Measurements from ENCODE around the gene LNPEP. TPM values are rescaled to one million over a fixed set of nuclear protein-coding genes. Genes with fewer than 3 reads are reported as not detected.

The LNPEP gene
- total and polyA plus RNA-seq, 2 of the 4 experiments (the other 2 are of a cell fraction) = 3.6 to 27.4 TPM

DNA sequence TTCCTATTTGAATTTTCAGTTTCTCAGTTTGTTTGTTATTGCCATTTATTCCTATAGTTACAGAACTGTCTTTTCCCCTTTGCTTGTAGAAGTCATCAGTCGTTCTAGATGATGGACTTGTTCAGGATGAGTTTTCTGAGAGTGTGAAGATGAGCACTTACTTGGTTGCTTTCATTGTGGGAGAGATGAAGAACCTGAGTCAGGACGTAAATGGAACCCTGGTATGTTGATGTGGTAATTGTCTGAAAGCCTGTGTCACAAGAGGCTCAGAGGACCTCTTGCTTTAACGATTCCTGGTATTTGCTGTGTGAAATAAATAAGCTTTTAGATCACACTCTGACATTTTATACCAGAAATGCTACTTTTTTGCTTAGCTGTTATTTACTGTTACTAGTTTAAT lies 50.6 kb downstream of the LNPEP start:
- DNase-seq (no peak), ATAC-seq (ENCODE audit: low read depth) (no peak)
- no peak overlapping the region for H3K27ac ChIP-seq (ENCODE audit: insufficient read depth, low read length)
- H4K20me1 ChIP-seq (ENCODE audit: insufficient read depth, low read length) = no peaks in the 10 kb centered on the region
- no peaks in the 10 kb centered on the region for H3K9me1 ChIP-seq (ENCODE audit: insufficient read depth, low read length)
- no peaks in the 10 kb centered on the region for H3K27me3 ChIP-seq (ENCODE audit: control insufficient read depth, insufficient read depth, low read length)
- CTCF ChIA-PET = interaction anchor here (1.1 kb wide), 1 partner anchor 8 kb away, joined by 3 read pairs; no protein-coding TSS in a partner anchor
- H2BK20ac ChIP-seq (ENCODE audit: low read depth, low read length) = no peak overlapping the region
- no peak overlapping the region for H3K14ac ChIP-seq (replicated peaks; ENCODE audit: low read depth, low read length)
- H3K9me3 ChIP-seq (ENCODE audit: control insufficient read depth, insufficient read depth, low read length) = no peaks in the 10 kb centered on the region
- H2BK15ac ChIP-seq (ENCODE audit: low read depth, low read length) = no peak overlapping the region
- H2BK5ac ChIP-seq (ENCODE audit: low read depth, low read length, poor library complexity, severe bottlenecking) = no peak overlapping the region
- no peak overlapping the region for H2AK9ac ChIP-seq (replicated peaks; ENCODE audit: low read depth, low read length, poor library complexity)
- 100% methylated on average over 1 of the region's 3 CpGs; no CpG with 5 or more reads in 1 of the 2 experiments for WGBS, 2 experiments (ENCODE audit: extremely low coverage in 2 of 2, insufficient read length in 1 of 2)
- POLR2A ChIA-PET (ENCODE audit: unreplicated experiment) = no interaction called here
- no peak overlapping the region for H3K4ac ChIP-seq (ENCODE audit: low read depth, low read length)
- intact Hi-C loops (cut with micrococcal nuclease) (no loop called here), dilution Hi-C loops (cut with HindIII; ENCODE audit: low sequenced_read_pairs, unreplicated experiment) (no loop called here), in situ Hi-C loops (cut with MboI; ENCODE audit: low sequenced_read_pairs) (no loop called here)
- H3K4me2 ChIP-seq (ENCODE audit: low read depth, low read length) = no peak overlapping the region
- H3K79me1 ChIP-seq (ENCODE audit: low read depth in 1 of 2, low read length in 2 of 2) = peaks cover 0 to 3% of the 10 kb centered on the region in 2 experiments; a peak in 1 of 4 replicates
- no peak overlapping the region for H4K8ac ChIP-seq (ENCODE audit: low read depth in 2 of 2, low read length in 2 of 2)
- BruUV-seq (replicated peaks) = no TSS peak
- no peak overlapping the region for H3K18ac ChIP-seq (ENCODE audit: low read depth, low read length)
- no peak overlapping the region for H3K23ac ChIP-seq (ENCODE audit: low read depth, low read length)
- no peak overlapping the region for H3K4me3 ChIP-seq (ENCODE audit: insufficient read depth, low read depth, low read length)
- H2AFZ ChIP-seq (replicated peaks; ENCODE audit: low read length, poor library complexity) = no peak overlapping the region
- H3K9ac ChIP-seq (ENCODE audit: low read depth, low read length) = no peak overlapping the region
- H4K5ac ChIP-seq (ENCODE audit: low read depth, low read length) = no peak overlapping the region
- TF ChIP-seq CEBPB (IDR thresholded peaks at IDR 0.05; ENCODE audit: low read depth, low read length) (no peak), POLR2A (IDR thresholded peaks at IDR 0.05; ENCODE audit: low read depth, low read length) (no peak), FOS (IDR thresholded peaks at IDR 0.05; ENCODE audit: low read depth, low read length) (no peak), CHD1 (IDR thresholded peaks at IDR 0.05; ENCODE audit: low read depth, low read length) (no peak), RCOR1 (IDR thresholded peaks at IDR 0.05; ENCODE audit: insufficient replicate concordance, low read length) (no peak), MAZ (IDR thresholded peaks at IDR 0.05; ENCODE audit: borderline replicate concordance, low read depth, low read length) (no peak), MAFK (IDR thresholded peaks at IDR 0.05; ENCODE audit: low read depth, low read length) (no peak), BHLHE40 (IDR thresholded peaks at IDR 0.05; ENCODE audit: low read depth, low read length) (no peak), NFE2L2 (IDR thresholded peaks at IDR 0.05; ENCODE audit: low read depth, low read length) (no peak), SMC3 (IDR thresholded peaks at IDR 0.05; ENCODE audit: low read depth, low read length) (no peak), MXI1 (IDR thresholded peaks at IDR 0.05; ENCODE audit: borderline replicate concordance, low read depth, low read length) (no peak), RAD21 (IDR thresholded peaks at IDR 0.05; ENCODE audit: low read length) (no peak), RFX5 (IDR thresholded peaks at IDR 0.05; ENCODE audit: low read depth, low read length) (no peak)
- TF ChIP-seq, protein P1, sequence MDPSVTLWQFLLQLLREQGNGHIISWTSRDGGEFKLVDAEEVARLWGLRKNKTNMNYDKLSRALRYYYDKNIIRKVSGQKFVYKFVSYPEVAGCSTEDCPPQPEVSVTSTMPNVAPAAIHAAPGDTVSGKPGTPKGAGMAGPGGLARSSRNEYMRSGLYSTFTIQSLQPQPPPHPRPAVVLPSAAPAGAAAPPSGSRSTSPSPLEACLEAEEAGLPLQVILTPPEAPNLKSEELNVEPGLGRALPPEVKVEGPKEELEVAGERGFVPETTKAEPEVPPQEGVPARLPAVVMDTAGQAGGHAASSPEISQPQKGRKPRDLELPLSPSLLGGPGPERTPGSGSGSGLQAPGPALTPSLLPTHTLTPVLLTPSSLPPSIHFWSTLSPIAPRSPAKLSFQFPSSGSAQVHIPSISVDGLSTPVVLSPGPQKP (IDR thresholded peaks at IDR 0.05; ENCODE audit: borderline replicate concordance, low read depth, low read length) = no peak
- TF ChIP-seq, protein P2, sequence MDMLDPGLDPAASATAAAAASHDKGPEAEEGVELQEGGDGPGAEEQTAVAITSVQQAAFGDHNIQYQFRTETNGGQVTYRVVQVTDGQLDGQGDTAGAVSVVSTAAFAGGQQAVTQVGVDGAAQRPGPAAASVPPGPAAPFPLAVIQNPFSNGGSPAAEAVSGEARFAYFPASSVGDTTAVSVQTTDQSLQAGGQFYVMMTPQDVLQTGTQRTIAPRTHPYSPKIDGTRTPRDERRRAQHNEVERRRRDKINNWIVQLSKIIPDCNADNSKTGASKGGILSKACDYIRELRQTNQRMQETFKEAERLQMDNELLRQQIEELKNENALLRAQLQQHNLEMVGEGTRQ (IDR thresholded peaks at IDR 0.05; ENCODE audit: low read depth, low read length) = no peak
- TF ChIP-seq, protein P3, sequence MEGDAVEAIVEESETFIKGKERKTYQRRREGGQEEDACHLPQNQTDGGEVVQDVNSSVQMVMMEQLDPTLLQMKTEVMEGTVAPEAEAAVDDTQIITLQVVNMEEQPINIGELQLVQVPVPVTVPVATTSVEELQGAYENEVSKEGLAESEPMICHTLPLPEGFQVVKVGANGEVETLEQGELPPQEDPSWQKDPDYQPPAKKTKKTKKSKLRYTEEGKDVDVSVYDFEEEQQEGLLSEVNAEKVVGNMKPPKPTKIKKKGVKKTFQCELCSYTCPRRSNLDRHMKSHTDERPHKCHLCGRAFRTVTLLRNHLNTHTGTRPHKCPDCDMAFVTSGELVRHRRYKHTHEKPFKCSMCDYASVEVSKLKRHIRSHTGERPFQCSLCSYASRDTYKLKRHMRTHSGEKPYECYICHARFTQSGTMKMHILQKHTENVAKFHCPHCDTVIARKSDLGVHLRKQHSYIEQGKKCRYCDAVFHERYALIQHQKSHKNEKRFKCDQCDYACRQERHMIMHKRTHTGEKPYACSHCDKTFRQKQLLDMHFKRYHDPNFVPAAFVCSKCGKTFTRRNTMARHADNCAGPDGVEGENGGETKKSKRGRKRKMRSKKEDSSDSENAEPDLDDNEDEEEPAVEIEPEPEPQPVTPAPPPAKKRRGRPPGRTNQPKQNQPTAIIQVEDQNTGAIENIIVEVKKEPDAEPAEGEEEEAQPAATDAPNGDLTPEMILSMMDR (conservative IDR thresholded peaks at IDR 0.05; ENCODE audit: low read depth, low read length) = no peak
- no peak overlapping the region for H4K91ac ChIP-seq (ENCODE audit: insufficient read depth, low read depth, low read length)
- no peak overlapping the region for H2BK120ac ChIP-seq (ENCODE audit: low read depth, low read length)
- H3K56ac ChIP-seq (ENCODE audit: extremely low read depth, insufficient read depth, low read length) = no peak overlapping the region
- peaks cover 3% of the 10 kb centered on the region; the same call in 1 of the 2 replicates for H3K4me1 ChIP-seq (ENCODE audit: control insufficient read depth, insufficient read depth, low read length)
- no peak overlapping the region for H2AK5ac ChIP-seq (ENCODE audit: low read depth, low read length)
- no peaks in the 10 kb centered on the region for H3K36me3 ChIP-seq (ENCODE audit: control insufficient read depth, insufficient read depth, low read length)
